Heart left ventricle (tissue), 16 donors: ENCODE data around the gene DSCAM. TPM values are rescaled to one million over a fixed set of nuclear protein-coding genes. Genes with fewer than 3 reads are reported as not detected.

ENCODE experiments used
- ATAC-seq, 4 donors: fragments of 200-7000 bp; cut with Tn5 transposase; one replicate each; pipeline ENCODE4 v1.9.1; 2020 to 2022; ENCODE audit warnings: moderate library complexity in 4 of 4, mild to moderate bottlenecking in 3 of 4, moderate number of reproducible peaks in 1 of 4
- DNase-seq, 5 donors: peaks; one replicate each; pipeline ENCODE4 v3.0.0-alpha.2; 2020
- H3K27ac ChIP-seq, 12 donors: fragments of 200-600 bp; sonication (generic) in 4 of 12; one replicate each; pipeline versions ENCODE4 v1.5.0 to v1.8.0; 2016 to 2022; ENCODE audit warnings: mild to moderate bottlenecking in 2 of 12
- H3K27me3 ChIP-seq, 9 donors: fragments of 200-600 bp; sonication (generic) in 2 of 9; one replicate each; pipeline versions ENCODE4 v1.5.1 to v1.8.0; 2016 to 2022; ENCODE audit warnings: mild to moderate bottlenecking in 3 of 9
- H3K36me3 ChIP-seq, 9 donors: fragments of 200-600 bp; sonication (generic) in 2 of 9; one replicate each; pipeline versions ENCODE4 v1.5.0 to v1.8.0; 2018 to 2022; ENCODE audit warnings: mild to moderate bottlenecking in 2 of 9
- H3K4me1 ChIP-seq, 12 donors: fragments of 200-600 bp; sonication (generic) in 4 of 12; one replicate each; pipeline versions ENCODE4 v1.5.0 to v1.8.0; 2016 to 2022; ENCODE audit warnings: mild to moderate bottlenecking in 3 of 12
- H3K4me3 ChIP-seq, 12 donors: fragments of 200-600 bp; sonication (generic) in 4 of 12; one replicate each; pipeline versions ENCODE4 v1.5.0 to v1.8.0; 2017 to 2022; ENCODE audit warnings: mild to moderate bottlenecking in 9 of 12, moderate library complexity in 4 of 12
- H3K9me3 ChIP-seq, 12 donors: fragments of 200-600 bp; sonication (generic) in 4 of 12; one replicate each; pipeline versions ENCODE4 v1.5.0 to v1.8.0; 2016 to 2022; ENCODE audit warnings: mild to moderate bottlenecking in 1 of 12
- POLR2A ChIP-seq, 2 donors: fragments of 450-650 bp; IDR thresholded peaks; one replicate each; pipeline ENCODE4 v1.6.1; 2017; ENCODE audit warnings: antibody characterized with exemption in 2 of 2, mild to moderate bottlenecking in 2 of 2, moderate library complexity in 2 of 2
- WGBS, 4 donors: extraction: QIAGEN DNeasy Blood & Tissue Kit in 2 of 4; methylation state at CpG; one replicate each; pipeline versions ENCODE4 v1.1.5 to v1.1.7; 2013 to 2018; 5-methylcytosine and 5-hydroxymethylcytosine counted together
- intact Hi-C, 10 donors: fragments of 100-400 bp; cut with DNase I; formaldehyde crosslinking; loops; one replicate each; pipeline versions ENCODE4 v1.11.1 to v1.14.2; 2022
- polyA plus RNA-seq, 2 donors: library from polyadenylated mRNA; stranded (reverse); fragments of 200-250 nt; gene quantifications; one replicate each; pipeline ENCODE4 v1.2.3, GENCODE V29; 2013
- total RNA-seq, 9 donors: library from RNA; depleted of rRNA in 2 of 9; stranded (reverse); fragments of >200 nt in 2 of 9; fragmentation: NEBNext Ultra II Directional in 3 of 9; extraction: Animal tissue kit (Norgen Biotek cat#: 25700) in 3 of 9; gene quantifications; one replicate each; pipeline versions ENCODE4 v1.1.0 to v1.2.4, GENCODE V29; 2016 to 2023
- TF ChIP-seq, protein P1 (sequence below), 12 donors: fragments of 200-600 bp; sonication (generic) in 4 of 12; IDR thresholded peaks; one replicate each; pipeline versions ENCODE4 v1.5.0 to v1.8.0; 2018 to 2022; ENCODE audit warnings: antibody characterized with exemption in 12 of 12, mild to moderate bottlenecking in 5 of 12
- donor health status: ischemic (EF 13 %, LVEDD 7.1; RV severe dilation, severe dysfunction).
- donor health status: healthy with polysubstance abuse.
- donor health status: DM: no; HTN: yes; CAD: no.
- donor health status: DM: no; HTN: no; CAD: no.
- donor health status: ischemic (EF 25% LVEDD 6.9; RV normal size, moderate dysfunction).
- donor health status: ischemic (EF 25% LVEDD 5.7; RV mildly dilated, moderate dysfunction).
- donor health status: healthy.
- donor health status: DM: yes; HTN: yes; CAD: no.
- donor health status: ischemic (EF 35%, LVEDD 5.7; RV mildly dilated, moderate dysfunction).
- donor health status: nonischemic (EF 11% LVEDD 7.7; RV severe dilation, severe dysfunction).
- donor health status: DM: yes; HTN: yes; CAD: no.
- donor health status: PGD.
- donor health status: ischemic (EF 29% LVEDD 5.4; RV normal size, mild dysfunction).
- donor health status: nonischemic (EF 23%, LVEDD 6.1; RV moderate dilation, normal function).

Gene DSCAM
- total and polyA plus RNA-seq, 11 donors: 0.03 TPM; not detected in 10

DNA sequence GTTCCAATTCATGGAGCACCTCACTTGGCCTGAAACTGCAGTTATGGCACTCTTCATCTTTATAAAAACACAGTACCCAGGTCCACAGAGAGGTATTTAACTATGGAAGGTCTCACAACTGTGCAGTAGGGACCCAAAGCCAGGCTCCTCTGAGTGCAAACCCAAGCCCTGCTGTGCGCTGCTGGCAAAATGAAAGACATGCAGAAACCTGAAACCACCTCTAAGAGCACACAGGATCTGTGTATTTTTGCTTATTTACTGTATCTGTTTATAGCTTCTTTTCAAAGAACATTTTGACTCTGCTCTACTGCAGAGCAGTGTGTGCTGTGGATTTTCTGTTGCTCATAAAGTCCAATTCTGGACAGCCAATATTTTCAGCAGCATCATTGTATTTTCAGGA is 166.6 kb downstream of the DSCAM start:
- peaks cover 0 to 3% (median 0%) of the 10 kb centered on the region in 9 donors for H3K27me3 ChIP-seq
- ATAC-seq: no peak
- WGBS, 4 donors: 88 to 100% (median 93%) methylated on average over 1 of the region's 1 CpG
- no peak overlapping the region for H3K4me3 ChIP-seq
- peaks cover 0 to 5% (median 0%) of the 10 kb centered on the region in 12 donors for H3K9me3 ChIP-seq
- H3K36me3 ChIP-seq: no peaks in the 10 kb centered on the region
- TF ChIP-seq, protein P1, sequence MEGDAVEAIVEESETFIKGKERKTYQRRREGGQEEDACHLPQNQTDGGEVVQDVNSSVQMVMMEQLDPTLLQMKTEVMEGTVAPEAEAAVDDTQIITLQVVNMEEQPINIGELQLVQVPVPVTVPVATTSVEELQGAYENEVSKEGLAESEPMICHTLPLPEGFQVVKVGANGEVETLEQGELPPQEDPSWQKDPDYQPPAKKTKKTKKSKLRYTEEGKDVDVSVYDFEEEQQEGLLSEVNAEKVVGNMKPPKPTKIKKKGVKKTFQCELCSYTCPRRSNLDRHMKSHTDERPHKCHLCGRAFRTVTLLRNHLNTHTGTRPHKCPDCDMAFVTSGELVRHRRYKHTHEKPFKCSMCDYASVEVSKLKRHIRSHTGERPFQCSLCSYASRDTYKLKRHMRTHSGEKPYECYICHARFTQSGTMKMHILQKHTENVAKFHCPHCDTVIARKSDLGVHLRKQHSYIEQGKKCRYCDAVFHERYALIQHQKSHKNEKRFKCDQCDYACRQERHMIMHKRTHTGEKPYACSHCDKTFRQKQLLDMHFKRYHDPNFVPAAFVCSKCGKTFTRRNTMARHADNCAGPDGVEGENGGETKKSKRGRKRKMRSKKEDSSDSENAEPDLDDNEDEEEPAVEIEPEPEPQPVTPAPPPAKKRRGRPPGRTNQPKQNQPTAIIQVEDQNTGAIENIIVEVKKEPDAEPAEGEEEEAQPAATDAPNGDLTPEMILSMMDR (IDR thresholded peaks at IDR 0.05): no peak
- TF ChIP-seq POLR2A (IDR thresholded peaks at IDR 0.05): no peak
- no peak for DNase-seq
- intact Hi-C loops: no loop called here
- no peaks in the 10 kb centered on the region for H3K4me1 ChIP-seq
- H3K27ac ChIP-seq: no peak overlapping the region

DNA sequence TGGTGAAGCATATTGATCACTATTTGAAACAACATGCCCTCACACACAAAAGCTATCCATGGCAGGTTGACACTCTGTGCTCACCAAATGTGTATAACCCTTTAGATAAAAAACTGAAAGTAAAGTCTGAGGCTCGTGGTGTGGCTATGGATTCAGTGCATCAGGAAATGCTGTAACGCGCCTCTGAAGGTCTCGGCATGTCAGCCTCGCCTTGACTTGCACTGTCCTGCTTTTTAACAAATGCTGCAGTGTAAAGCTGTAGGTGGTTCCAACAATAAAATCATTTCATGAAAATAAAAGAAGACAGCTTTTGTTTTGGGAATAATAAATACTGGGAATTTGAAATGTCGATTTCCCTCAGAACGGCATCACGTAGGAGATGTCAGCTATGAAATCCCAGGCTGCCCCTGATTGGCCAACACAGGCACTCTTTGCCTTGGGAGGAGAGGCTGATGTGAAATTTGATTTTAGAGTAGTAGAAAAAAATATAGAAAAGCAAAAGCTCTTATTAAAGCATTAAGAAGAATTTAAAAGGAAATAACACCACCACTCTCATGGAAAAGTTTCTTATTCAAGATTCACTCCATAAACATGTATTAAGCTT is 168.2 kb downstream of the DSCAM start:
- H3K4me3 ChIP-seq: no peak overlapping the region

DNA sequence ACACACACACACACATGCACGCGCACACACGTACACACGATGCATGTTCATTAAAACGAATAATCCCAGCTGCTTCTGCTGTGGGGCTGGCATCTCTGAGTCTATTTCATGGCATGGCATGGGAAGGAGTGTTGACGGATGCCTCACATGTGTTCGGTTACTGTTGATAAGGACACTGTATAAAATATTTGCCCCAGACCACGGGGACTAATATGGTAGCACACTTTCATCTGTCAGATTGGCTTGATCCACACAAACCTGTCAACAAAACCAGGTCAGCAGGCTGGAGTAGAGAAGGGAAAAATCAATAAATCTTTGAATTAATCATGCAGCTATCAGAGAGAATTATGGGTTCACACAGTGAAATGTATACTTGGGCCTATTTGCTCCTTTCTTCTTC is 171.9 kb downstream of the DSCAM start:
- TF ChIP-seq, protein P1 (IDR thresholded peaks at IDR 0.05): no peak
- no peak for TF ChIP-seq POLR2A (IDR thresholded peaks at IDR 0.05)
- Histone ChIP-seq H3K27me3 (no peaks in the 10 kb centered on the region), H3K9me3 (no peaks in the 10 kb centered on the region), H3K36me3 (no peaks in the 10 kb centered on the region), H3K27ac (no peak overlapping the region), H3K4me3 (no peak overlapping the region), H3K4me1 (no peaks in the 10 kb centered on the region)
- WGBS, 4 donors: 46 to 66% (median 55%) methylated on average over 8 of the region's 8 CpGs
- intact Hi-C loops: no loop called here
- no peak for DNase-seq
- ATAC-seq: no peak

More for the DNA sequence above, 168.2 kb downstream of the DSCAM start:
- ATAC-seq (no peak), DNase-seq (no peak)
- H3K36me3 ChIP-seq: no peaks in the 10 kb centered on the region
- 78 to 85% (median 80%) methylated on average over 8 of the region's 8 CpGs for WGBS, 4 donors
- TF ChIP-seq POLR2A (IDR thresholded peaks at IDR 0.05): no peak
- TF ChIP-seq, protein P1 (IDR thresholded peaks at IDR 0.05): no peak
- H3K9me3 ChIP-seq: peaks cover 0 to 5% (median 0%) of the 10 kb centered on the region in 12 donors
- H3K4me1 ChIP-seq: no peaks in the 10 kb centered on the region
- H3K27me3 ChIP-seq: peaks cover 0 to 3% (median 0%) of the 10 kb centered on the region in 9 donors
- H3K27ac ChIP-seq: no peak overlapping the region
- intact Hi-C loops: no loop called here

DNA sequence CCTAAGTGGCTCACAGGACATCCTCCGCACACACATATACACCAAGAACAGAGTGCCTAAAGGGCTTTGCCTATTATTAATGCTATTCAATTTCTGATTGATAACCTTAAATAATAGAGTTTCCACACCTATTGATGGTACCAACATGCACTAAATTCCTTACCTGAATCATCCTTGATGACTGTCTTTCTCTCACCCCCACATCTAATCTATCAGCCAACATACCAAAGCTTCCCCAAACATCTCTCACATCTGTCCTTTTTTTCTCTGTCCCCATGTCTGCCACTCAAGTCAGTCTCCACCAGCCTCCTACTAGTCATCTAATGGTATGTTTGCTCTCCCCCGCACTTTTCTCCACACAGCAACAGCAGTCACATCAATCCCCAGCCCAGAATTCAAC is 174.4 kb downstream of the DSCAM start:
- TF ChIP-seq, protein P1 (IDR thresholded peaks at IDR 0.05): no peak
- no peak for TF ChIP-seq POLR2A (IDR thresholded peaks at IDR 0.05)
- no peak for ATAC-seq
- WGBS, 4 donors: 50 to 67% (median 57%) methylated on average over 2 of the region's 2 CpGs
- no peaks in the 10 kb centered on the region for H3K36me3 ChIP-seq
- no peak overlapping the region for H3K4me3 ChIP-seq
- intact Hi-C loops: no loop called here
- no peak overlapping the region for H3K27ac ChIP-seq
- no peak for DNase-seq
- H3K9me3 ChIP-seq: no peaks in the 10 kb centered on the region
- no peaks in the 10 kb centered on the region for H3K4me1 ChIP-seq
- H3K27me3 ChIP-seq: no peaks in the 10 kb centered on the region
